Stomach (tissue), 4 donors: Measurements from ENCODE around the gene IQCC.

Experiments
- CTCF ChIP-seq, 7 experiments: fragments of 450-650 bp in 4 of 7; fragments of 200-600 bp in 3 of 7; sonication (generic) in 3 of 7; IDR thresholded peaks; one replicate each; pipeline ENCODE4 v1.5.1; 2016 to 2019; ENCODE audit warnings: antibody characterized with exemption in 7 of 7, control low read depth in 2 of 7, mild to moderate bottlenecking in 1 of 7
- EP300 ChIP-seq: sonication (generic); formaldehyde crosslinking; IDR thresholded peaks from one replicate; pipeline ENCODE4 v1.6.1; 2017; ENCODE audit warnings: antibody characterized with exemption
- POLR2A ChIP-seq, 4 donors: fragments of 450-650 bp; IDR thresholded peaks; one replicate each; pipeline ENCODE4 v1.6.1; 2016; ENCODE audit warnings: antibody characterized with exemption in 4 of 4, control low read depth in 2 of 4, mild to moderate bottlenecking in 1 of 4, moderate library complexity in 1 of 4
- POLR2AphosphoS5 ChIP-seq, 3 donors: sonication (generic); formaldehyde crosslinking; IDR thresholded peaks; one replicate each; pipeline ENCODE4 v1.6.1; 2016; ENCODE audit warnings: antibody characterized with exemption in 3 of 3

GRCh38 chr1:32201011-32201855 lies 4.2 kb upstream of the IQCC start:
- no peak for TF ChIP-seq CTCF (IDR thresholded peaks at IDR 0.05)
- TF ChIP-seq POLR2A (IDR thresholded peaks at IDR 0.05), result no peak
- TF ChIP-seq POLR2AphosphoS5 (IDR thresholded peaks at IDR 0.05), result no peak
- no peak for TF ChIP-seq EP300
